ENCODE measurements around the gene FOXP2. TPM values are rescaled to one million over a fixed set of nuclear protein-coding genes. Genes with fewer than 3 reads are reported as not detected.

The FOXP2 gene
- total RNA-seq, 1 donor from 2014 or later, result 1.1 TPM

DNA sequence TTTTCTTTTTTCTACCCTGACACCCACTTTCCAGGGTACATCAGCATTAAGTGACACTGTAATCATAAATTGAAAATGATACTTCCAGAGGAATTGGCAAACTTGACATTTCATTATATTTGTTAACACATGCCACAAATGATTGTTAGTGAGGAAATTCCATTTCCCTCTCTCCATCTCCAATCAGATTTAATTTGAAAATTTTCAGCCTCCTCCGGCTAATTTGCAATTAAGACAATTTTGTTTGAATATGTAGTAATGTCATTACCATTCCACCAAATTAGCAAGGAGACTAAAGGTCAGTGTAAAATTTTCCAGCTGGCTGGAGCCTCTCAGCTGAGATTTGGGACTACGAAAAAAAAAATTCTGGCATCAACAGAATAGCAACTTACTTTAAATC, 242.7 kb downstream of the FOXP2 start:
- Histone ChIP-seq H3K27me3 (no peaks in the 10 kb centered on the region), H3K79me2 (ENCODE audit: low read depth) (no peaks in the 10 kb centered on the region), H3K4me2 (no peak overlapping the region), H3K36me3 (no peaks in the 10 kb centered on the region), H3F3A (ENCODE audit: low read depth) (no peaks in the 10 kb centered on the region), H3K9ac (no peak overlapping the region), H3K4me3 (no peak overlapping the region), H4K20me1 (ENCODE audit: low read depth) (no peaks in the 10 kb centered on the region), H3K4me1 (peaks cover 10% of the 10 kb centered on the region), H3K27ac (no peak overlapping the region), H3K9me3 (ENCODE audit: low read depth) (no peaks in the 10 kb centered on the region), H2AFZ (replicated peaks) (no peak overlapping the region)
- Mint-ChIP-seq H3K9me3 (no peaks in the 10 kb centered on the region), H3K27ac (no peak overlapping the region), H3K36me3 (no peaks in the 10 kb centered on the region), H3K4me1 (peaks cover 20% of the 10 kb centered on the region), H3K27me3 (ENCODE audit: insufficient read depth, low read depth) (no peaks in the 10 kb centered on the region), H3K4me3 (no peak overlapping the region)
- no peak for DNase-seq (ENCODE audit: low spot score)
- TF ChIP-seq, protein P1, sequence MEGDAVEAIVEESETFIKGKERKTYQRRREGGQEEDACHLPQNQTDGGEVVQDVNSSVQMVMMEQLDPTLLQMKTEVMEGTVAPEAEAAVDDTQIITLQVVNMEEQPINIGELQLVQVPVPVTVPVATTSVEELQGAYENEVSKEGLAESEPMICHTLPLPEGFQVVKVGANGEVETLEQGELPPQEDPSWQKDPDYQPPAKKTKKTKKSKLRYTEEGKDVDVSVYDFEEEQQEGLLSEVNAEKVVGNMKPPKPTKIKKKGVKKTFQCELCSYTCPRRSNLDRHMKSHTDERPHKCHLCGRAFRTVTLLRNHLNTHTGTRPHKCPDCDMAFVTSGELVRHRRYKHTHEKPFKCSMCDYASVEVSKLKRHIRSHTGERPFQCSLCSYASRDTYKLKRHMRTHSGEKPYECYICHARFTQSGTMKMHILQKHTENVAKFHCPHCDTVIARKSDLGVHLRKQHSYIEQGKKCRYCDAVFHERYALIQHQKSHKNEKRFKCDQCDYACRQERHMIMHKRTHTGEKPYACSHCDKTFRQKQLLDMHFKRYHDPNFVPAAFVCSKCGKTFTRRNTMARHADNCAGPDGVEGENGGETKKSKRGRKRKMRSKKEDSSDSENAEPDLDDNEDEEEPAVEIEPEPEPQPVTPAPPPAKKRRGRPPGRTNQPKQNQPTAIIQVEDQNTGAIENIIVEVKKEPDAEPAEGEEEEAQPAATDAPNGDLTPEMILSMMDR (IDR thresholded peaks at IDR 0.05), result no peak
- TF ChIP-seq EZH2 (IDR thresholded peaks at IDR 0.05) (no peak), EZH2phosphoT487 (IDR thresholded peaks at IDR 0.05) (no peak)

DNA sequence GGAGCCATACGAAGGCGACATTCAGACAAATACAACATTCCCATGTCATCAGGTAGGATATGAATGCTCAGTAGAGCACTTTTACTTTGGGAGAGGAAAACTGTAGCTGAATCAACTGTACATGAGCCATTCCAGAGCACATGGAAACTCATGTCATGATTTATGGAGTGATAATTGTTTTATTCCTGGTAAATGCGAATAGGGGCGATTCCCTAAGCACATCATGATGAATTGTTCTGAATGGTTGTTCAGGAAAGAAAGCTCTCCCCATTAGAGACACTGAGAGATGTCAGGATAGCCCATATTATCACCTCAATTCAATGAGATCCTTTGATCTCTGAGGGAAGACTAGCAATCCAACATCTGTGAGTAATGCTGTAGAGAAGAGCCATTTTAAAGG, 243.6 kb downstream of the FOXP2 start:
- H3K9ac ChIP-seq, result no peak overlapping the region
- no peak overlapping the region for H3K27ac ChIP-seq
- peaks cover 10% of the 10 kb centered on the region for H3K4me1 ChIP-seq
- no peak overlapping the region for H2AFZ ChIP-seq (replicated peaks)
- no peaks in the 10 kb centered on the region for H3K9me3 ChIP-seq (ENCODE audit: low read depth)
- TF ChIP-seq EZH2phosphoT487 (IDR thresholded peaks at IDR 0.05), result no peak
- TF ChIP-seq EZH2 (IDR thresholded peaks at IDR 0.05), result no peak
- TF ChIP-seq, protein P1 (IDR thresholded peaks at IDR 0.05), result no peak
- no peaks in the 10 kb centered on the region for H3K27me3 Mint-ChIP-seq (ENCODE audit: insufficient read depth, low read depth)
- no peaks in the 10 kb centered on the region for H3K36me3 ChIP-seq
- H3K27ac Mint-ChIP-seq, result no peak overlapping the region
- no peak for DNase-seq (ENCODE audit: low spot score)
- no peaks in the 10 kb centered on the region for H3K27me3 ChIP-seq
- peaks cover 20% of the 10 kb centered on the region for H3K4me1 Mint-ChIP-seq
- H3K36me3 Mint-ChIP-seq, result no peaks in the 10 kb centered on the region
- H3K4me3 ChIP-seq, result no peak overlapping the region
- no peaks in the 10 kb centered on the region for H4K20me1 ChIP-seq (ENCODE audit: low read depth)
- no peaks in the 10 kb centered on the region for H3K79me2 ChIP-seq (ENCODE audit: low read depth)
- H3K4me3 Mint-ChIP-seq, result no peak overlapping the region
- no peak overlapping the region for H3K4me2 ChIP-seq
- H3K9me3 Mint-ChIP-seq, result no peaks in the 10 kb centered on the region
- no peaks in the 10 kb centered on the region for H3F3A ChIP-seq (ENCODE audit: low read depth)

DNA sequence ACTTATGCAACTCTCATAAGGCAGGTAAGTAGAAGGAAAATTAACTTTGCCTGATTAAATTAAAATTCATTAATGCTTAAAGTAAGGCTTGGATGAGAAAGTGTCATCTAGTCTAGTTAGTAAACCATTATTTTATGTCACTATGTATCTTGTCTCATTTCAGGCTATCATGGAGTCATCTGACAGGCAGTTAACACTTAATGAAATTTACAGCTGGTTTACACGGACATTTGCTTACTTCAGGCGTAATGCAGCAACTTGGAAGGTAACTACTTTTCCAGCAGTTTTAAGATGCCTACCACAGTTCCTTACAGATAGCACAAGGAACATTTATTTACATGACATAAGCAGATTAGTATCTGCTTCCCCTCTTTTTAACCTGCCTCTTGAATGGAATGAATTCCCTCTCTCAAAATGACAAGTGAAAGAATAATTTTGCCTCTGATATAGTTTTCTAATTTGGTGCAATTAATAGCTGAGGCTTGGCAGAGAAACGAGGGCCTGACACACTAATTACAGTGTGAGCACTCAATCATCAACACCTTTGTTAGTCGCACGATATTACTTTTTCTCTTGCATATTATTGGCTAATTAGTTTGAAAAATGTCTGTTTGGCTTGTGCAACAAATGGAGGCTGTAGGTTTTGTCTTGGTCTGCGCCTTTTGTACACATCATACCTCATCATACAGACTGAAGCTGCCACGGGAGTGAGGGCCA, 245.0 kb downstream of the FOXP2 start:
- H3K27me3 Mint-ChIP-seq (ENCODE audit: insufficient read depth, low read depth), result no peaks in the 10 kb centered on the region
- Histone ChIP-seq H3K79me2 (ENCODE audit: low read depth) (no peaks in the 10 kb centered on the region), H3F3A (ENCODE audit: low read depth) (no peaks in the 10 kb centered on the region), H4K20me1 (ENCODE audit: low read depth) (no peaks in the 10 kb centered on the region), H3K9ac (no peak overlapping the region), H3K27me3 (no peaks in the 10 kb centered on the region), H3K4me3 (no peak overlapping the region), H3K9me3 (ENCODE audit: low read depth) (no peaks in the 10 kb centered on the region), H3K4me2 (no peak overlapping the region), H3K36me3 (no peaks in the 10 kb centered on the region), H3K27ac (no peak overlapping the region), H2AFZ (replicated peaks) (peak overlapping the region; percentile 47), H3K4me1 (peaks cover 10% of the 10 kb centered on the region)
- peaks cover 20% of the 10 kb centered on the region for H3K4me1 Mint-ChIP-seq
- DNase-seq (ENCODE audit: low spot score), result no peak
- no peak overlapping the region for H3K27ac Mint-ChIP-seq
- H3K9me3 Mint-ChIP-seq, result no peaks in the 10 kb centered on the region
- TF ChIP-seq EZH2phosphoT487 (IDR thresholded peaks at IDR 0.05) (no peak), EZH2 (IDR thresholded peaks at IDR 0.05) (no peak)
- TF ChIP-seq, protein P1 (IDR thresholded peaks at IDR 0.05), result no peak
- H3K36me3 Mint-ChIP-seq, result no peaks in the 10 kb centered on the region
- no peak overlapping the region for H3K4me3 Mint-ChIP-seq
